HepG2 (cell line): ENCODE results near the gene CMC1. TPM values are rescaled to one million over a fixed set of nuclear protein-coding genes. Genes with fewer than 3 reads are reported as not detected.

Experiments
- GMEB1 ChIP-seq: sonication (generic); formaldehyde crosslinking; IDR thresholded peaks from 2 replicates; pipeline ENCODE4 v1.5.1; 2020; ENCODE audit warnings: missing genetic modification reagents, mild to moderate bottlenecking, borderline replicate concordance
- RARA ChIP-seq: IDR thresholded peaks from 2 replicates; pipeline ENCODE4 v1.6.1; 2016; ENCODE audit warnings: missing genetic modification reagents, missing compliant biosample characterization
- RORA ChIP-seq: sonication (generic); formaldehyde crosslinking; IDR thresholded peaks from 2 replicates; pipeline ENCODE4 v1.5.0; 2020; ENCODE audit warnings: mild to moderate bottlenecking, missing genetic modification reagents, moderate library complexity
- ZFP41 ChIP-seq: sonication (generic); formaldehyde crosslinking; IDR thresholded peaks from 2 replicates; pipeline ENCODE4 v1.4.0; 2020; ENCODE audit warnings: mild to moderate bottlenecking, missing genetic modification reagents, borderline replicate concordance
- ZFY ChIP-seq: sonication (generic); formaldehyde crosslinking; IDR thresholded peaks from 2 replicates; pipeline ENCODE4 v1.4.0; 2020; ENCODE audit warnings: missing genetic modification reagents
- ZHX2 ChIP-seq, 2 experiments: sonication (generic) in 1 of 2; formaldehyde crosslinking in 1 of 2; IDR thresholded peaks; 2 replicates each; pipeline versions ENCODE4 v1.6.1 to v1.9.0; 2014 to 2022; ENCODE audit warnings: antibody characterized with exemption in 1 of 2, borderline replicate concordance in 1 of 2, inconsistent platforms in 1 of 2, low read depth in 1 of 2, missing genetic modification reagents in 1 of 2
- ZNF180 ChIP-seq: sonication (generic); formaldehyde crosslinking; IDR thresholded peaks from 2 replicates; pipeline ENCODE4 v1.4.0; 2020; ENCODE audit warnings: low read depth, missing genetic modification reagents, borderline replicate concordance
- ZNF33B ChIP-seq: sonication (generic); formaldehyde crosslinking; IDR thresholded peaks from 2 replicates; pipeline ENCODE4 v1.5.1; 2020; ENCODE audit warnings: mild to moderate bottlenecking, missing genetic modification reagents
- ZNF468 ChIP-seq: sonication (generic); formaldehyde crosslinking; IDR thresholded peaks from 2 replicates; pipeline ENCODE4 v1.8.0; 2022; ENCODE audit warnings: mild to moderate bottlenecking, moderate library complexity, missing genetic modification reagents
- ZNF629 ChIP-seq: sonication (generic); formaldehyde crosslinking; conservative IDR thresholded peaks from 2 replicates; pipeline ENCODE4 v1.5.0; 2020; ENCODE audit warnings: missing genetic modification reagents
- ZZZ3 ChIP-seq: sonication (generic); formaldehyde crosslinking; IDR thresholded peaks from 2 replicates; pipeline ENCODE4 v1.4.0; 2020; ENCODE audit warnings: missing genetic modification reagents, mild to moderate bottlenecking, borderline replicate concordance
- polyA plus RNA-seq, 8 experiments: library from polyadenylated mRNA; depleted of rRNA in 3 of 8; stranded (reverse) in 7 of 8; unstranded in 1 of 8; fragments of >200 nt; fragmentation: Illumina TruSeq in 4 of 8; extraction: Trizol in 4 of 8; gene quantifications; 2 replicates each; pipeline versions ENCODE4 v1.2.1 to v1.2.3, GENCODE V29; 2011 to 2016; ENCODE audit warnings: low read depth in 4 of 8, missing spikeins in 1 of 8, mixed read lengths in 1 of 8; ENCODE audit not compliant: insufficient read depth in 1 of 8
- total RNA-seq, 5 experiments: library from RNA; depleted of rRNA; stranded (reverse); fragments of >200 nt; fragmentation: Illumina TruSeq; extraction: Trizol; gene quantifications; 2 replicates each; pipeline ENCODE4 v1.2.3, GENCODE V29; 2016; ENCODE audit warnings: low read depth in 1 of 5
- TF ChIP-seq, protein P1 (sequence below): sonication (generic); formaldehyde crosslinking; IDR thresholded peaks from 2 replicates; pipeline ENCODE4 v1.8.0; 2022; ENCODE audit warnings: missing genetic modification reagents, mild to moderate bottlenecking, borderline replicate concordance
- TF ChIP-seq, protein P2 (sequence below): IDR thresholded peaks from 2 replicates; pipeline ENCODE4 v1.6.1; 2016; ENCODE audit warnings: missing compliant biosample characterization, missing genetic modification reagents, borderline replicate concordance
- TF ChIP-seq, protein P3 (sequence below): sonication (generic); formaldehyde crosslinking; IDR thresholded peaks from 2 replicates; pipeline ENCODE4 v1.8.0; 2022; ENCODE audit warnings: missing genetic modification reagents, mild to moderate bottlenecking, inconsistent platforms, borderline replicate concordance

CMC1 gene
- total and polyA plus RNA-seq, 2 of the 13 experiments (the other 11 are each of a cell fraction or from before 2014, with no cell fraction given): 22.1 to 29.5 TPM

- TF ChIP-seq GMEB1 (CRISPR knock-in tag): peak; percentile 91
- no peak for TF ChIP-seq ZHX2 (IDR thresholded peaks at IDR 0.05; ENCODE audit: low read depth)
- peak; percentile 84; the same call in 1 of the 2 replicates for TF ChIP-seq ZHX2 (CRISPR knock-in tag; IDR thresholded peaks at IDR 0.05; ENCODE audit: borderline replicate concordance)
- TF ChIP-seq ZNF468 (CRISPR knock-in tag): 0 out of 2 replicates have a peak, but pooled peaks have one; percentile 9
- TF ChIP-seq, protein P1, sequence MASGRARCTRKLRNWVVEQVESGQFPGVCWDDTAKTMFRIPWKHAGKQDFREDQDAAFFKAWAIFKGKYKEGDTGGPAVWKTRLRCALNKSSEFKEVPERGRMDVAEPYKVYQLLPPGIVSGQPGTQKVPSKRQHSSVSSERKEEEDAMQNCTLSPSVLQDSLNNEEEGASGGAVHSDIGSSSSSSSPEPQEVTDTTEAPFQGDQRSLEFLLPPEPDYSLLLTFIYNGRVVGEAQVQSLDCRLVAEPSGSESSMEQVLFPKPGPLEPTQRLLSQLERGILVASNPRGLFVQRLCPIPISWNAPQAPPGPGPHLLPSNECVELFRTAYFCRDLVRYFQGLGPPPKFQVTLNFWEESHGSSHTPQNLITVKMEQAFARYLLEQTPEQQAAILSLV: peak; percentile 90
- no peak; the same call in 1 of the 2 replicates for TF ChIP-seq ZNF33B
- TF ChIP-seq, protein P2, sequence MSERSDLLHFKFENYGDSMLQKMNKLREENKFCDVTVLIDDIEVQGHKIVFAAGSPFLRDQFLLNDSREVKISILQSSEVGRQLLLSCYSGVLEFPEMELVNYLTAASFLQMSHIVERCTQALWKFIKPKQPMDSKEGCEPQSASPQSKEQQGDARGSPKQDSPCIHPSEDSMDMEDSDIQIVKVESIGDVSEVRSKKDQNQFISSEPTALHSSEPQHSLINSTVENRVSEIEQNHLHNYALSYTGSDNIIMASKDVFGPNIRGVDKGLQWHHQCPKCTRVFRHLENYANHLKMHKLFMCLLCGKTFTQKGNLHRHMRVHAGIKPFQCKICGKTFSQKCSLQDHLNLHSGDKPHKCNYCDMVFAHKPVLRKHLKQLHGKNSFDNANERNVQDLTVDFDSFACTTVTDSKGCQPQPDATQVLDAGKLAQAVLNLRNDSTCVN (CRISPR knock-in tag): peak; percentile 28; the same call in 1 of the 2 replicates
- peak; percentile 44 for TF ChIP-seq RARA
- TF ChIP-seq ZNF180 (CRISPR knock-in tag): no peak
- TF ChIP-seq ZZZ3 (CRISPR knock-in tag): peak; percentile 44; the same call in 1 of the 2 replicates
- no peak for TF ChIP-seq ZFP41 (CRISPR knock-in tag)
- TF ChIP-seq ZNF629 (CRISPR knock-in tag): 0 out of 2 replicates have a peak, but pooled peaks have one; percentile 10
- TF ChIP-seq, protein P3, sequence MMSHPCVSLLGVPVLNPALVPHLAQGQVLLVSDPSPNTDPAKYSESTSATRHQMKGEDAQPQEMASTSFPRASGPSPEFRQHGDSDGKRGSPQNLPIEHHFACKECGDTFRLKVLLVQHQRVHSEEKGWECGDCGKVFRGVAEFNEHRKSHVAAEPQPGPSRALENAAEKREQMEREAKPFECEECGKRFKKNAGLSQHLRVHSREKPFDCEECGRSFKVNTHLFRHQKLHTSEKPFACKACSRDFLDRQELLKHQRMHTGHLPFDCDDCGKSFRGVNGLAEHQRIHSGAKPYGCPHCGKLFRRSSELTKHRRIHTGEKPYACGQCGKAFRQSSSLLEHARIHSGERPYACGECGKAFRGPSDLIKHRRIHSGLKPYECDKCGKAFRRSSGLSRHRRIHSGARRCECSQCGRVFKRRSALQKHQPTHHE: peak; percentile 82; the same call in 1 of the 2 replicates
- peak; percentile 98 for TF ChIP-seq ZFY (CRISPR knock-in tag)
- no peak for TF ChIP-seq RORA
These were observed 107.4 kb downstream of the CMC1 start, which contains the start of the genes AZI2 and ZCWPW2 (continued) for GRCh38 chr3:28348629-28349468.
